ENCODE measurements around the gene KCNJ6. TPM values are rescaled to one million over a fixed set of nuclear protein-coding genes. Genes with fewer than 3 reads are reported as not detected.

The KCNJ6 gene
- total and polyA plus RNA-seq, 2 of the 8 experiments (the other 6 are each of a cell fraction or from before 2014, with no cell fraction given), result 0.51 to 1.2 TPM

DNA sequence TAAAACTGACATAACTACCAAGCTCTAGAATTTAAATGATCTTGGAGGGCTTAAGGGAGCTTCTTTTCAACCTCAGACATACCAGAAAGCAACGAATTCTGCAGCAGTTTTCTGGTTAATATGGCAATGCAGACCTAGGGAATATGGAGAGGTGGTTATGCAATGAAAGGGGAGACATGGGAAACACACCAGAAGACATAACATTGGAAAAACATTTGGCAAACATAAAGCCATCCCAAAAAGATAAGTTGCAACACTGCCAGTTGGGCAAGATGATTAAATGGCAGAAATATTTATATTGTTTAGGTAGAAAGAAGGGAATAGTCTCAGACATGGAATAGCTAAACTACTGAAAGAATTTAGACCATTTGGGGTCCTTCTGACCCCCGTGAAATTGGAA lies 104.5 kb downstream of the KCNJ6 start:
- TF ChIP-seq TAF7 (optimal IDR thresholded peaks at IDR 0.05; ENCODE audit: borderline replicate concordance, low read depth, low read length), result no peak
- TF ChIP-seq ATF3 (IDR thresholded peaks at IDR 0.05; ENCODE audit: insufficient read depth, low read depth, low read length), result no peak
- no peak for TF ChIP-seq BCL11A (IDR thresholded peaks at IDR 0.05; ENCODE audit: low read depth in 2 of 2, low read length in 2 of 2)
- no peak for TF ChIP-seq CHD1 (IDR thresholded peaks at IDR 0.05; ENCODE audit: low read depth, low read length)
- no peak for TF ChIP-seq YY1 (IDR thresholded peaks at IDR 0.05; ENCODE audit: low read depth, low read length)
- no peak for TF ChIP-seq MAX (IDR thresholded peaks at IDR 0.05)
- TF ChIP-seq, protein P1, sequence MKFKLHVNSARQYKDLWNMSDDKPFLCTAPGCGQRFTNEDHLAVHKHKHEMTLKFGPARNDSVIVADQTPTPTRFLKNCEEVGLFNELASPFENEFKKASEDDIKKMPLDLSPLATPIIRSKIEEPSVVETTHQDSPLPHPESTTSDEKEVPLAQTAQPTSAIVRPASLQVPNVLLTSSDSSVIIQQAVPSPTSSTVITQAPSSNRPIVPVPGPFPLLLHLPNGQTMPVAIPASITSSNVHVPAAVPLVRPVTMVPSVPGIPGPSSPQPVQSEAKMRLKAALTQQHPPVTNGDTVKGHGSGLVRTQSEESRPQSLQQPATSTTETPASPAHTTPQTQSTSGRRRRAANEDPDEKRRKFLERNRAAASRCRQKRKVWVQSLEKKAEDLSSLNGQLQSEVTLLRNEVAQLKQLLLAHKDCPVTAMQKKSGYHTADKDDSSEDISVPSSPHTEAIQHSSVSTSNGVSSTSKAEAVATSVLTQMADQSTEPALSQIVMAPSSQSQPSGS (IDR thresholded peaks at IDR 0.05; ENCODE audit: low read length), result no peak
- no peak for TF ChIP-seq EGR1 (IDR thresholded peaks at IDR 0.05; ENCODE audit: borderline replicate concordance, low read depth, low read length)
- TF ChIP-seq JUN (IDR thresholded peaks at IDR 0.05; ENCODE audit: low read depth, low read length), result no peak
- Histone ChIP-seq H3K27me3 (replicated peaks in 1 of 4; ENCODE audit: control insufficient read depth in 3 of 4, extremely low read depth in 1 of 4, insufficient read depth in 3 of 4, low read length in 3 of 4) (no peaks in the 10 kb centered on the region), H3K56ac (replicated peaks; ENCODE audit: insufficient read length, low read depth, low read length) (no peak overlapping the region), H3K23me2 (ENCODE audit: low read depth, low read length) (no peaks in the 10 kb centered on the region), H2BK120ac (replicated peaks; ENCODE audit: low read depth, low read length) (no peak overlapping the region), H4K91ac (replicated peaks; ENCODE audit: insufficient read length, low read length) (no peak overlapping the region), H4K8ac (ENCODE audit: extremely low read depth, insufficient read depth, low read length) (no peak overlapping the region), H3K14ac (ENCODE audit: insufficient read length) (no peak overlapping the region), H3K18ac (ENCODE audit: extremely low read depth, low read length) (no peak overlapping the region), H2BK5ac (ENCODE audit: low read depth, low read length) (no peak overlapping the region), H3K36me3 (ENCODE audit: control insufficient read depth in 2 of 4, insufficient read depth in 4 of 4, low read length in 3 of 4) (no peaks in the 10 kb centered on the region), H3K4ac (replicated peaks; ENCODE audit: insufficient read length, low read depth, low read length) (no peak overlapping the region), H3K23ac (ENCODE audit: insufficient read length) (no peak overlapping the region), H3K4me2 (ENCODE audit: insufficient read depth in 1 of 2, low read depth in 2 of 2, low read length in 2 of 2) (no peak overlapping the region), H3K9ac (replicated peaks in 1 of 4; ENCODE audit: extremely low read depth in 1 of 4, low read depth in 3 of 4, low read length in 3 of 4) (no peak overlapping the region), H3K4me1 (replicated peaks in 1 of 4; ENCODE audit: control insufficient read depth in 3 of 4, insufficient read depth in 4 of 4, low read length in 3 of 4) (no peaks in the 10 kb centered on the region), H2BK12ac (ENCODE audit: low read depth, low read length) (no peak overlapping the region), H2AFZ (ENCODE audit: low read length) (no peak overlapping the region), H3K79me1 (ENCODE audit: low read depth, low read length) (no peaks in the 10 kb centered on the region), H3K4me3 (ENCODE audit: extremely low read depth in 1 of 4, insufficient read depth in 2 of 4, low read depth in 3 of 4, low read length in 4 of 4) (no peak overlapping the region), H3K9me3 (ENCODE audit: insufficient read depth in 2 of 2, low read depth in 1 of 2, low read length in 1 of 2) (peaks cover 0 to 4% of the 10 kb centered on the region in 2 experiments; a peak in 1 of 4 replicates), H4K20me1 (replicated peaks in 1 of 2; ENCODE audit: control insufficient read depth in 1 of 2, insufficient read depth in 2 of 2, low read length in 2 of 2) (no peaks in the 10 kb centered on the region), H2BK20ac (ENCODE audit: low read length) (no peak overlapping the region), H2AK5ac (ENCODE audit: low read depth, low read length) (no peak overlapping the region), H3K79me2 (ENCODE audit: control insufficient read depth in 1 of 2, insufficient read depth in 2 of 2, low read length in 2 of 2) (no peaks in the 10 kb centered on the region), H3K27ac (ENCODE audit: low read depth, low read length) (no peak overlapping the region), H2BK15ac (ENCODE audit: low read length) (no peak overlapping the region), H4K5ac (ENCODE audit: insufficient read length, low read depth, low read length) (no peak overlapping the region)
- ChIA-PET POLR2A (ENCODE audit: partially characterized antibody) (no interaction called here), CTCF (ENCODE audit: partially characterized antibody) (interaction anchor here (1.2 to 2.0 kb wide), 2 partner anchors 51 to 105 kb away, joined by 3 to 6 read pairs; partner anchors contain the start of gene KCNJ6)
- no peak for DNase-seq (ENCODE audit: low read depth in 1 of 2, low spot score in 2 of 2)
- 88% methylated on average over 2 of the region's 2 CpGs; no CpG with 5 or more reads in 1 of the 2 experiments for WGBS, 2 experiments (ENCODE audit: extremely low coverage in 1 of 2, insufficient coverage in 1 of 2, insufficient read length in 1 of 2, insufficient replicate concordance in 2 of 2, low coverage in 1 of 2, low lambda C conversion rate in 2 of 2, missing lambda C conversion rate in 1 of 2)
- FAIRE-seq, result no peak
